K562 (cell line): ENCODE results near the gene DBP. TPM values are rescaled to one million over a fixed set of nuclear protein-coding genes. Genes with fewer than 3 reads are reported as not detected.
A peak's percentile ranks its signal among the peaks of the same experiment; 100 is the strongest.

Source experiments
- ARNT ChIP-seq, 2 experiments: fragments of 450-650 bp; IDR thresholded peaks; 2 replicates each; pipeline ENCODE4 v1.6.1; 2016; ENCODE audit warnings: mild to moderate bottlenecking in 1 of 2
- BDP1 ChIP-seq: IDR thresholded peaks from 3 replicates; pipeline ENCODE4 v1.6.1; 2011; ENCODE audit not compliant: insufficient read length, insufficient read depth
- CEBPZ ChIP-seq: fragments of 150-350 bp; IDR thresholded peaks from 2 replicates; pipeline ENCODE4 v1.6.1; 2014; ENCODE audit warnings: low read depth, mild to moderate bottlenecking, low read length, borderline replicate concordance
- CHD1 ChIP-seq: fragments of 200-600 bp; sonication (generic); IDR thresholded peaks from one replicate; pipeline ENCODE4 v1.6.1; 2012; ENCODE audit warnings: mild to moderate bottlenecking, moderate library complexity, low read length, inconsistent platforms
- DDX20 ChIP-seq: fragments of 450-650 bp; IDR thresholded peaks from 2 replicates; pipeline ENCODE4 v1.6.1; 2016; ENCODE audit warnings: missing genetic modification characterization, low read depth, mild to moderate bottlenecking, missing compliant biosample characterization, moderate library complexity
- HDAC2 ChIP-seq: fragments of 450-650 bp; IDR thresholded peaks from 2 replicates; pipeline ENCODE4 v1.6.1; 2016; ENCODE audit warnings: mild to moderate bottlenecking
- JUNB ChIP-seq: fragments of 450-650 bp; formaldehyde crosslinking; conservative IDR thresholded peaks from 2 replicates; pipeline ENCODE4 v1.4.0; 2020; ENCODE audit warnings: mild to moderate bottlenecking
- KAT2B ChIP-seq: IDR thresholded peaks from one replicate; pipeline ENCODE4 v1.6.1; 2012; ENCODE audit warnings: low read depth, mild to moderate bottlenecking, control low read depth, inconsistent platforms, low read length, moderate library complexity
- KDM2B ChIP-seq: fragments of 250-450 bp; sonication (Bioruptor Pico); IDR thresholded peaks from 2 replicates; pipeline ENCODE4 v1.8.0; 2021; ENCODE audit warnings: mild to moderate bottlenecking, moderate library complexity
- MEIS2 ChIP-seq: fragments of 450-650 bp; IDR thresholded peaks from 2 replicates; pipeline ENCODE4 v1.6.1; 2014; ENCODE audit warnings: mild to moderate bottlenecking; ENCODE audit not compliant: partially characterized antibody
- NR0B1 ChIP-seq: fragments of 450-650 bp; IDR thresholded peaks from one replicate; pipeline ENCODE4 v1.6.1; 2018; ENCODE audit warnings: mild to moderate bottlenecking, moderate library complexity; ENCODE audit not compliant: partially characterized antibody
- OTX1 ChIP-seq: fragments of 450-650 bp; formaldehyde crosslinking; IDR thresholded peaks from 2 replicates; pipeline ENCODE4 v1.4.0; 2022; ENCODE audit warnings: mild to moderate bottlenecking
- SPI1 ChIP-seq: IDR thresholded peaks from 2 replicates; pipeline ENCODE4 v1.6.1; 2011; ENCODE audit warnings: low read depth, low read length, control low read depth, borderline replicate concordance
- XRCC5 ChIP-seq: fragments of 200-400 bp; formaldehyde crosslinking; IDR thresholded peaks from 2 replicates; pipeline ENCODE4 v1.6.1; 2017; ENCODE audit warnings: low read depth, mild to moderate bottlenecking, low read length
- ZBTB7A ChIP-seq: IDR thresholded peaks from 2 replicates; pipeline ENCODE4 v1.6.1; 2011; ENCODE audit warnings: low read depth, mild to moderate bottlenecking, low read length, moderate library complexity, borderline replicate concordance; ENCODE audit not compliant: control insufficient read depth
- ZNF445 ChIP-seq: fragments of 250-450 bp; sonication (Bioruptor Pico); IDR thresholded peaks from 2 replicates; pipeline ENCODE4 v1.4.0; 2020; ENCODE audit warnings: low read depth, mild to moderate bottlenecking, moderate library complexity
- ZNF561 ChIP-seq: fragments of 450-650 bp; formaldehyde crosslinking; conservative IDR thresholded peaks from 2 replicates; pipeline ENCODE4 v1.4.0; 2020; ENCODE audit warnings: mild to moderate bottlenecking, moderate library complexity
- ZNF583 ChIP-seq: fragments of 250-450 bp; sonication (Bioruptor Pico); IDR thresholded peaks from 2 replicates; pipeline ENCODE4 v1.4.0; 2020
- ZNF699 ChIP-seq: fragments of 250-450 bp; sonication (Bioruptor Pico); IDR thresholded peaks from 2 replicates; pipeline ENCODE4 v1.8.0; 2021; ENCODE audit warnings: mild to moderate bottlenecking, moderate library complexity; ENCODE audit not compliant: insufficient replicate concordance
- ZNF707 ChIP-seq: fragments of 250-450 bp; sonication (Bioruptor Pico); conservative IDR thresholded peaks from 2 replicates; pipeline ENCODE4 v1.8.0; 2022; ENCODE audit warnings: inconsistent platforms, mild to moderate bottlenecking, moderate library complexity
- polyA plus RNA-seq, 8 experiments: library from polyadenylated mRNA; depleted of rRNA in 4 of 8; stranded (reverse) in 5 of 8; unstranded in 3 of 8; fragments of >200 nt; fragmentation: Nextera tagmentation in 2 of 8; fragmentation: Illumina TruSeq in 1 of 8; extraction: Ambion mirVana in 2 of 8; extraction: Trizol in 1 of 8; gene quantifications; 2 replicates each; pipeline versions ENCODE4 v1.2.1 to v1.2.3, GENCODE V29; 2011 to 2014; ENCODE audit warnings: inconsistent platforms in 1 of 8, missing spikeins in 1 of 8
- total RNA-seq, 7 experiments: library from RNA; depleted of rRNA in 6 of 7; stranded (reverse); fragments of >200 nt in 6 of 7; fragmentation: Illumina TruSeq in 2 of 7; extraction: Trizol in 2 of 7; gene quantifications; 2 replicates each; pipeline versions ENCODE4 v1.2.1 to v1.2.3, GENCODE V29; 2011 to 2021; ENCODE audit warnings: low replicate concordance in 1 of 7

DBP gene
- total and polyA plus RNA-seq, 9 of the 15 experiments (the other 6 are each of a cell fraction or from before 2014, with no cell fraction given), result 0.25 to 5.5 (median 1.8) TPM

GRCh38 chr19:48618916-48619691 is 18.1 kb downstream of the DBP start, which contains the start of the genes RPL18 and SPHK2 (continued):
- TF ChIP-seq KDM2B (CRISPR knock-in tag) (no peak), ZNF445 (CRISPR knock-in tag) (no peak), ARNT (IDR thresholded peaks at IDR 0.05) (peak in 1 of 2 experiments; percentile 83; a peak in 2 of 4 replicates), NR0B1 (no peak), ZNF699 (CRISPR knock-in tag) (no peak), CEBPZ (no peak), CHD1 (peak; percentile 77), HDAC2 (no peak), JUNB (CRISPR knock-in tag) (no peak), ZBTB7A (no peak), ZNF707 (no peak), OTX1 (CRISPR knock-in tag) (no peak), SPI1 (0 out of 2 replicates have a peak, but pooled peaks have one; percentile 32), ZNF561 (CRISPR knock-in tag) (no peak), MEIS2 (peak; percentile 54), ZNF583 (no peak), KAT2B (no peak), BDP1 (no peak), DDX20 (tag) (no peak), XRCC5 (peak; percentile 28; the same call in 1 of the 2 replicates)
